Ishikawa (cell line): ENCODE results near the gene C12orf42.

ENCODE experiments used
- RAD21 ChIP-seq: IDR thresholded peaks from 2 replicates; pipeline ENCODE4 v1.6.1; 2012; ENCODE audit warnings: low read depth
- TAF1 ChIP-seq: IDR thresholded peaks from 2 replicates; pipeline ENCODE4 v1.6.1; 2012; ENCODE audit warnings: low read depth, mild to moderate bottlenecking
- TF ChIP-seq, protein P1 (sequence below): IDR thresholded peaks from 2 replicates; pipeline ENCODE4 v1.6.1; 2012

- TF ChIP-seq RAD21 = no peak
- TF ChIP-seq TAF1 = no peak
- TF ChIP-seq, protein P1, sequence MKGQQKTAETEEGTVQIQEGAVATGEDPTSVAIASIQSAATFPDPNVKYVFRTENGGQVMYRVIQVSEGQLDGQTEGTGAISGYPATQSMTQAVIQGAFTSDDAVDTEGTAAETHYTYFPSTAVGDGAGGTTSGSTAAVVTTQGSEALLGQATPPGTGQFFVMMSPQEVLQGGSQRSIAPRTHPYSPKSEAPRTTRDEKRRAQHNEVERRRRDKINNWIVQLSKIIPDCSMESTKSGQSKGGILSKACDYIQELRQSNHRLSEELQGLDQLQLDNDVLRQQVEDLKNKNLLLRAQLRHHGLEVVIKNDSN = no peak
Observed at GRCh38 chr12:103308396-103308795, 187.4 kb downstream of the C12orf42 start.
